Measurements from ENCODE around the gene NRG2.
A peak's percentile ranks its signal among the peaks of the same experiment; 100 is the strongest.

NRG2 gene

GRCh38 chr5:139926797-139927503 lies 116.1 kb downstream of the NRG2 start:
- DNase-seq = no peak

- DNase-seq = no peak
Measured at GRCh38 chr5:139925650-139926640, 117.2 kb downstream of the NRG2 start.

GRCh38 chr5:139925216-139925562 lies 117.9 kb downstream of the NRG2 start:
- no peak for DNase-seq

- DNase-seq = no peak
Measured at GRCh38 chr5:139924294-139925215, 118.5 kb downstream of the NRG2 start.

- DNase-seq = no peak
Measured at GRCh38 chr5:139919308-139919707, 123.8 kb downstream of the NRG2 start.

- DNase-seq = no peak
Measured at GRCh38 chr5:139915834-139916233, 127.3 kb downstream of the NRG2 start.

GRCh38 chr5:139915266-139915665 lies 127.8 kb downstream of the NRG2 start:
- DNase-seq = no peak

GRCh38 chr5:139914218-139914807 lies 128.8 kb downstream of the NRG2 start:
- no peak for DNase-seq

- peak; percentile 13 for DNase-seq
Measured at GRCh38 chr5:139912804-139913203, 130.3 kb downstream of the NRG2 start.

- DNase-seq = peak; percentile 30
Measured at GRCh38 chr5:139912158-139912557, 130.9 kb downstream of the NRG2 start.

GRCh38 chr5:139911425-139912120 lies 131.5 kb downstream of the NRG2 start:
- DNase-seq = peak; percentile 32

GRCh38 chr5:139910901-139911300 lies 132.2 kb downstream of the NRG2 start:
- DNase-seq = no peak

GRCh38 chr5:139910036-139910435 lies 133.1 kb downstream of the NRG2 start:
- peak; percentile 45 for DNase-seq

- DNase-seq = peak; percentile 43
Measured at GRCh38 chr5:139908749-139909148, 134.3 kb downstream of the NRG2 start.

- DNase-seq = peak; percentile 11
Measured at GRCh38 chr5:139906661-139907060, 136.4 kb downstream of the NRG2 start.

- DNase-seq = peak; percentile 60
Measured at GRCh38 chr5:139904816-139905661, 138.1 kb downstream of the NRG2 start.

GRCh38 chr5:139904566-139904815 lies 138.6 kb downstream of the NRG2 start:
- no peak for DNase-seq

GRCh38 chr5:139903795-139904565 lies 139.1 kb downstream of the NRG2 start:
- peak; percentile 74 for DNase-seq

GRCh38 chr5:139903450-139903794 lies 139.7 kb downstream of the NRG2 start:
- DNase-seq = no peak

- peak; percentile 37 for DNase-seq
Measured at GRCh38 chr5:139901986-139902385, 141.1 kb downstream of the NRG2 start.

GRCh38 chr5:139901251-139901575 lies 141.9 kb downstream of the NRG2 start:
- peak; percentile 9 for DNase-seq

Data from right forelimb (tissue), 1 donor.